HG03575 (cell line): Measurements from ENCODE around the gene GBE1.
A peak's percentile ranks its signal among the peaks of the same experiment; 100 is the strongest.

Experiments
- ATAC-seq: cut with Tn5 transposase; IDR thresholded peaks from one replicate; pipeline ENCODE4 v1.9.1; 2021; ENCODE audit not compliant: unreplicated experiment, insufficient number of reproducible peaks, low FRiP score; ENCODE audit errors: extremely low read depth

The GBE1 gene

DNA sequence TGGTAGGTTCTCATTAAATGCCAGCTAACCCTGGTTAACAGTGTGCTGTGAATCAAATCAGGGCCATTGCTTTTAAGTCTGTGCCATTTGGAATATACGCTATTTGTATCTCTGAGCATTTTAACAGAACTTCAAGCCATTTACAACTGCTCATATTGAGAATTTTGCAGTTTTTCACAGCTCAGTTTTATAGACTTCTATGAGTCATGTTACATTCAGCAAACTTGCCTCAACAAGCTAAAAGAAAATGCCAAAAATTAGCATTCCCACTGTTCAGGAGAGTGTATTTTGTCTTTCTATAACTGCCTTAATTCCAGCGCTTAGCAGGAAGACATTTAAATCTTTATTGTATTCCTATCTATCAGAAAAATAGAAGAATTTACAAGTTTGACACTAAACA, 196.4 kb downstream of the GBE1 start:
- no peak for ATAC-seq

- ATAC-seq: no peak
Observed at GRCh38 chr3:81558106-81558505, 203.3 kb downstream of the GBE1 start.

GRCh38 chr3:81554801-81555200, 206.6 kb downstream of the GBE1 start:
- ATAC-seq: no peak

DNA sequence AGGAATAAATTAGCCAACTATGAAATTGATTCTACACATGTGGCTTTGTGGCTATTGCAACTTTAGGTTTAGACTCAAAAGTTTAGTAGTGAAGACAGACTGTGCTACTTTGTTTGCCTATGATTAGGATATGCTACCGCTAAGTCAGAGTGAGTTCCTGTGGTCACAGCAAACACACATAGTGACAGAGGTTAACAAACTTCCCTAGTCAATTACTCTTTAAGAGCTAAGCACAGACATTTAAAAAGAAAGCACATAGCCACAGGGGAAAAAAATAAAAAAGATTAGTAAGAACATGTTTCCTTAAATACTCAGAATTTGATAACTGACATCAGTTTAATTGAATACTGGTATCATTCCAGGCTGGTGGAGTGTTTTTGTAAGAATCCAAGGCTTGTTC, 207.1 kb downstream of the GBE1 start:
- ATAC-seq: no peak

DNA sequence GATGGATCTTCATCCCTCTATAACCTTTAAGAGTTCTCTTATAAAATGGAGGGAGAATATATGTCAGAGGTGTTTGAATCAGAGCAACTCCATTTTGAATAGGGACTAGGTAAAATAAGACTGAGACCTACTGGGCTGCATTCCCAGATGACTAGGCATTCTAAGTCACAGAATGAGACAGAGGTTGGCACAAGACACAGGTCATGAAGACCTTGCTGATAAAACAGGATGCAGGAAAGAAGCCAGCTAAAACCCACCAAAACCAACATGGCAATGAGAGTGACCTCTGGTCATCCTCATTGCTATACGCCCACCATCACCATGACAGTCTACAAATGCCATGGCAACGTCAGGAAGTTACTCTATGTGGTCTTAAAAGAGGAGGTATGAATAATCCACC, 211.0 kb downstream of the GBE1 start:
- no peak for ATAC-seq

GRCh38 chr3:81549831-81550230, 211.6 kb downstream of the GBE1 start:
- ATAC-seq: no peak

DNA sequence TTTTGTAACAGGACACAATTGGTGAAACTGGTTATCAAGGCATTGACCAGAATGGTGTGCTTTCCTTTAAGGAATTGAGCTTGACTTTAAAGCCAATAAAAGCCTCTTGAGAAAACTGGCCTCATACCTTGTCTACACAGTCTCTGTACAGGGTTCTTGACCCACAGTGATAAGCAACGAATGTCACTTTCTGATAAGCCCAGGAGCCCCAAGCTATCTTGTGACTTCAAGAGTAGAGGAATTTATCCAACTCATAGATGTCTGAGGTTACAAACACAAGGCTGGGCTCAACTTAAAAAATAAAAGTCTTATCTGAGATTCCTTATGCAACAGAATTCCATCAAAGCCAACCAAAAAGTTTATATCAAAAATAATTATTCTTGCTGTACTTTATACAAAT, 212.1 kb downstream of the GBE1 start:
- no peak for ATAC-seq

DNA sequence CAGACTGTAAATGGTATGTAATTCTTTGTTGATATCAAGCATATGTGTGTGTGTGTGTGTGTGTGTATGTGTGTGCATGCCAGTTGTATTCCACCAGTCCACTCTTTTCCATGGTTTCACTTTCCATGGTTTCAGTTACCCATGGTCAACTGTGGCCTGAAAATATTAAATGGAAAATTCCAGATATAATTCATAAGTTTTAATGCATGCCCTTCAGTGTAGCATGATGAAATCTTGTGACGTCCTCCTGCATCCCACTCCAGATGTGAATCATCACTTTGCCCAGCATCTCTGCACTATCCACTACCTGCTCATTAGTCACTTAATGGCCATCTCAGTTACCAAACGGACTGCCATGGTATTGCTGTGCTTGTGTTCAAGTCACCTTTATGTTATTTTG, 215.9 kb downstream of the GBE1 start:
- no peak for ATAC-seq

DNA sequence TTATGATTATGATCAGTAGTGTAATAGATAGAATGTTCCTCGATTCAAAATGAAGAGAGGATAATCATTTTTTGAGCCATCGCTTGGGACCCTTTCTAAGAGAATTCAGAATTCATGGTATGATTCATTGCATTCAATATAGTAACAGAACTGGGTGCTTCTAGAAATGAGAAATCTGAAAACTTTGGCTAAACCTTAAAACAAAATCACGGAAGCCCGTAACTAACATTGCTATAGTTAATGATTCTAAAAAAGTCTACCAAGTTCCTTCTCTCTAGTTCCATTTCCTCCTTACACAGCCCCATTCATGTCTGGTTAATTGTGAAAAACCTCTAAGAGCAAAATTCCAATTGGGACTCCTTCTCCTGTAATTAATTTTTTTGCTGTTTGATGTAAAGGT, 217.1 kb downstream of the GBE1 start:
- no peak for ATAC-seq

DNA sequence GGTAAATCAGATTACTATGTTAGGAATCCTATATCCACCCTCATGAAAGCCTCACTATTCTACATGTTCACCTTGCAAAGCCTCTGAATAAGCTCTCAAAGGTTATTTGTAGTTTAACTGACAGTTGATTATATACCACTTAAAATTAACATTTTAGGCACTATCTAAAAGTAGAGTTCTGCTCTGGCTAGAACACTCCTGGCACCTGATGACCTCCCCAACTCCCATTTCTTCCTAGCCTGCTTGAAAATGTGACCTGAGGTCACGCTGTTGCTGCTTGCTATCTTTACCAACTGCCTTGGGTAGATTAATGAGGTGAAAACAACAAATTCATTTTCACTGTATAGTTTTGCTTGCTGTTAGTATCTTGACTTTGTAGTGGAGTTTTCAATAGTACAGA, 220.7 kb downstream of the GBE1 start:
- no peak for ATAC-seq

GRCh38 chr3:81531846-81532245, 229.6 kb downstream of the GBE1 start:
- no peak for ATAC-seq

GRCh38 chr3:81531263-81531662, 230.2 kb downstream of the GBE1 start:
- no peak for ATAC-seq

GRCh38 chr3:81530180-81530939, 231.1 kb downstream of the GBE1 start:
- ATAC-seq: no peak

- no peak for ATAC-seq
Observed at GRCh38 chr3:81521855-81522254, 239.6 kb downstream of the GBE1 start.

GRCh38 chr3:81518945-81519344, 242.5 kb downstream of the GBE1 start:
- ATAC-seq: no peak

- no peak for ATAC-seq
Observed at GRCh38 chr3:81516042-81516441, 245.4 kb downstream of the GBE1 start.

GRCh38 chr3:81513591-81513990, 247.9 kb downstream of the GBE1 start:
- ATAC-seq: no peak

- ATAC-seq: no peak
Observed at GRCh38 chr3:81503026-81503425, 258.4 kb downstream of the GBE1 start.

GRCh38 chr3:81502236-81502635, 259.2 kb downstream of the GBE1 start:
- no peak for ATAC-seq

GRCh38 chr3:81500039-81500438, 261.4 kb downstream of the GBE1 start:
- peak; percentile 68 for ATAC-seq

GRCh38 chr3:81497572-81498251, 263.7 kb downstream of the GBE1 start:
- no peak for ATAC-seq
